Stimulated activated naive CD8-positive, alpha-beta T cell treated with anti-CD3 and anti-CD28 coated beads, Interleukin-15, Interleukin-2, amounts not matched to agents 100 U/mL and 50 U/mL, for 24 hours (primary cell): ENCODE measurements around the gene GPALPP1.
"Not testable (repeated sequence)": the region's sequence is repeated elsewhere in the genome, so short reads cannot be mapped to it uniquely, and the experiment has no call there.

Experiments used
- ATAC-seq: fragments of 150-1000 bp; cut with Tn5 transposase; one replicate; pipeline ENCODE4 v1.10.0; 2021
- DNase-seq: peaks from one replicate; pipeline ENCODE4 v3.0.0; 2021

The GPALPP1 gene, protein sequence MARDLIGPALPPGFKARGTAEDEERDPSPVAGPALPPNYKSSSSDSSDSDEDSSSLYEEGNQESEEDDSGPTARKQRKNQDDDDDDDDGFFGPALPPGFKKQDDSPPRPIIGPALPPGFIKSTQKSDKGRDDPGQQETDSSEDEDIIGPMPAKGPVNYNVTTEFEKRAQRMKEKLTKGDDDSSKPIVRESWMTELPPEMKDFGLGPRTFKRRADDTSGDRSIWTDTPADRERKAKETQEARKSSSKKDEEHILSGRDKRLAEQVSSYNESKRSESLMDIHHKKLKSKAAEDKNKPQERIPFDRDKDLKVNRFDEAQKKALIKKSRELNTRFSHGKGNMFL

DNA sequence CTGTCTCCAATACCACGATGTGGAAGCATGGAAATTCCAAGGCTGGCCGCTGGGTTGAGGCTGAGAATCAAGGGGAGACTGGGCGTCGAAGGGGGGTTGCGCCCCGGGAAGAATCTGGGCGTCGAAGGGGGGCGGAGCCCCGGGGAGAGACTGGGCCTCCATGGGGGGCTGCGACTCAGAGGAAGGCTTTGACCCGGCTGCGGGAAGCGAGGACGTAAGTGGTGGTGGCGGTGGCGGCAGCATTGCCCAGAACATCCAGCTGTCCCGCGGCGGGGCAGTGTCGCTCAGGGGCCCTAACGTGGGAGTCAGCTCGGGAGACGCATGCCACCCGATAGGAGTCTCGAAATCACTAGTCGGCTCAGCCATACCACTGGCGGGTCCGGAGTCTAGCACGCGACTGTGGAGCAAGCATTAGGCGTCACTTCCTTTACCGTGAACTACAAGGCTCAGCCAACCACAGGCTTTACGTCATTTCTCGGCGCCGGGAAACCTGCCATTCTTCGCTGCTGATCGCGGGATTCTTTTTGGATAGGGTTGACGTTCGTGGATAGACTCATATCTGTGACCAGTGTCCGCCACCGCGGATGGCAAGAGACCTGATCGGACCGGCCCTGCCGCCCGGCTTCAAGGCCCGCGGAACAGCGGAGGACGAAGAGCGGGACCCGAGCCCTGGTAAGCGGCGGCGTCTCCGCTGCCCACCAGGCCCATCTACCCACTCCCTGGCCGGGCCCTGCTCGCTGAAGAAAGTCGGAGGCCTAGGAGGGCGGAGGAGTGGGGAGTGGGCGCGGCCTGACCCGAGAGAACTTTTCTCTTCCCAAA lies at the start of gene GPALPP1, which contains the start of gene NUFIP1:
TSS of gene GPALPP1 (plus strand) at position 468 of the 819 bp plus-strand sequence. CDS start at position 585, 117 bp downstream.
TSS of gene NUFIP1 (minus strand) at position 401 of the 819 bp plus-strand sequence. CDS start at position 366, 35 bp downstream.
- DNase-seq = peak; percentile 96
- peak; percentile 100 for ATAC-seq

DNA sequence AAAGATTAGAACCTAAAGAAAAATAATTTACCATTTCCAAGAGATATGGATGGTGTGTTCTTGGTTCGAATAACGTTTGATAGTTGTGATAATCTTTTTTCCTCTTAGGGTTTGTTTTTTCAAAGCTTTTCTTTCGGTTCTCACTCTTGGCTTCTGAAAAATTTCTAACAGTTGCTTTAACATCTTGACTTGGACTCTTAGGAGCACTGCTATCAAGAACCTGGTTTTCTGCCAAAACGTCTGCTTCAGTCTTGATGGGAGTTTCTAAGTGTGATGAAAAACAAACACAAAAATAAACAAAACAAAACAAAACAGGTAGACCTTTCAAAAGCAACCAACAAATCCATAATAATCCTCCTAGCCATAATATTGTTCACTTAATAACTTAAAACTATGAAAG lies 45.9 kb upstream of the GPALPP1 start:
- not testable (repeated sequence) for DNase-seq, ATAC-seq

DNA sequence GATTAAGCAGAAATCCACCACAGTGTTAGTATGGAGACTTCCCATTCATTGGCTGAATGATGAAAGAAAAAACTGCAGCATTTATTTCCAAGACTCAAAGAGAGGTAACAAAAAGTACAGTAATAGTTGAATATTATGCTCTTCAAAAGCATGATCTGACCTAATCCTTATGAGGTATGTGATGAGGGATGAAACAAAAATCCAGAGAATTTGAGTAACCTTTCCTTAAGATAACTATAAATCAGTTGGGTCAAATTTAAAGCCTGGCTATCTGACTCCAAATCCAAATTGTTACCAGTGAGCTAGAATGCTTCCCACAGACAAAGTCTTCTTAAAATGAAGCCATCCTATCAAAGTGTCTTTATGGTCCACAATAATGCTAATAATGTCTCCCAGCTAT lies 38.2 kb upstream of the GPALPP1 start:
- ATAC-seq = no peak
- DNase-seq = no peak

DNA sequence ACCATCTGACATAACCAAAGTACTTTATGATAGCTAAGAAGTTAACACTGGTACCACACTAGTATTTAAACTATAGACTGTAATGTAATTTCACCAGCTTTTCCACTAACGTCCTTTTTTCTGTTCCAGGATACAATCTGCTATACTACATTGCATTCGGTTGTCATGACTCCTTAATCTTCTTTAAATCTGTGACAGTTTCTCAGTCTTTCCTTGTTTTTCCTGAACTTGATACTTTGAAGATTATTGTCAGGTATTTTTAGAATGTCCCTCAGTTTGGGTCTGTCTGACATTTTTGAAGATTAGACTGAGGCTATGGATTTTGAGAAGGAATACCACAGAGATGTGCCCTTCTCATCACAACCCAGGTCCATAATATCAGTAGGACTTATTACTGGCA lies 36.7 kb upstream of the GPALPP1 start:
- no peak for ATAC-seq
- DNase-seq = no peak

DNA sequence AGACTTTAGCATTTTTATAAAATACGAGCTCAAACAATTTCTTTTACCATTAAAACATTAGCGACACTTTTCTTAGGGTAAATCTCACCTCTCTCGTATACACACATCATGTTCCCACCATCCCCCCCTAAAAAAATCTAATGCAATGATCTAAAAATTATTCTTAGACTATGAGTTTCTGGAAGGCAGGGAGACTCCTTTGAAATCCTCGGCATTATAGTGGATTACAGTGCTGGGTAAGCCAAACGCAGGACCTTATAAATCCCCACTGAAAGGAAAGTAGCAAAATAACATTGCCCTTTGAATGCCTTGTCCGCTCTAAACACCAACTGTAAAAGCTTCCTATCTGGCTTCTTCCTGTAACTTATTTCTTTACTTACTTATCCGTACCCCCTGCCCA lies 35.1 kb upstream of the GPALPP1 start:
- ATAC-seq (no peak), DNase-seq (no peak)

DNA sequence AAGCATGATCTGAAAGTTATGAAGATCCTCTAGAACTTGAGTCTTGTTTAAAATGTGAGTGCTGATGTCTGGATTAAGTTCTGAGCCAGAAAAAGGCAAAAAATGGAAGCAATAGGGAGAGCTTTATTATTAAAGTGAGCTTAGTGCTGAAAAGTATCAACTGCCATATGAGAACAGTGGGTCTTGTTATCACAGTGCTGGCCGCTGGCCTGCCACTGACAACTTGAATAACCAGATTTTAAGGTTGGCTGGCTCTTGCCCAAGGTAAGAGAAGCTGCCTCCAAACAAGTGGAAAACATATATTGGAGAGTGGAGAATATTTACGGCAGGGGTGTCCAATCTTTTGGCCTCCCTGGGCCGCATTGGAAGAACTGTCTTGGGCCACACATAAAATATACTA lies 33.9 kb upstream of the GPALPP1 start:
- no peak for ATAC-seq
- DNase-seq = no peak

DNA sequence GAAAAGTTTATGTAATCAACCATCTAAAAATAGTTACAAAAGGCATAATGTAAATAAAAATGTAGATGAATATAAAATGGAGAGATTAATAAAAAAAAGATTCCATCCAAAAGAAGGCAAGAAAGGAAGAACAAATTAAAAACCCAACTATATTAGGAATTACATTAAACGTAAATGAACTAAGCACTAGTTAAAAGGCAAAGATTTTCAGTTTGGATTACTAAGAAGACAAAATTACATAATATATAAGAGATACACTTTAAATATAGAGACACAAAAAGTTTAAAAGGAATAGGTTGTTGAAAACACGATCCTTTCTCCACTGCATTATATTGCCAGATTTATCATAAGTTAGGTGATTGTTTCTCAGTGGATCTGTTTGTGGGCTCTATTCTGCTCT lies 27.3 kb upstream of the GPALPP1 start:
- no peak for DNase-seq
- ATAC-seq = no peak

DNA sequence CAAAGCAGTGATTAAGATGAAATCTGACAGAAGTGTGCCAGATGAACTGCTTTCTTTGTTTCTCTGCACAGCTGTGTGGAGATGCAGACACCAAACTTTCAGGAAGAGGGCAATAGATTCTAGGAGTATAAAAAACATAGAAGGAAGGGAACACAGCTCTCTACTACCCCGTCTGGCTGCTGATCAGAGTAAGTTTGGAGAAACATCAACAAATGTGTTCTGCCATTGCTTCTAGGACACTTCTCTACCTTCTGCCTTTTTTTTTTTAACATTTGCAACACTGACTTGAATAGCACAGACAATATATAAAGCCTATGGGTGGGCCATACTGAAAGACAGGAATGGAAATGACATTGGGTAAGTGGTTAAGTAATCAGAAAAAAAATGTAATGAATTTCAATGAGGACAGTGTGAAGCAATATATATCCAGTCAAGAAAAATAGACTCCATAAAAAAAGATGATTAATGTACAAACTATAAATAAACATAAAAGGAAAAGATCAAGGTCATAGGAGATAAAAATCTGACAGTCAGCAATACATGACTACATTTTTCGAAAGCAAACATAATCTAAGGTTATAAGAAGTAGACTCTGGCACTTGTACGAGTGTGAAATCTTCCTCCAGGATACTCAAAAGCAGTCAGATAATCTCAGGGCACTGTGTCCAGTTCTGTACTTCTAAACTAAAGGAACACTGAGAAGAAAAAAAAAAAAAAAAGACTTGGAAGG lies 21.5 kb upstream of the GPALPP1 start:
- DNase-seq (no peak), ATAC-seq (no peak)

DNA sequence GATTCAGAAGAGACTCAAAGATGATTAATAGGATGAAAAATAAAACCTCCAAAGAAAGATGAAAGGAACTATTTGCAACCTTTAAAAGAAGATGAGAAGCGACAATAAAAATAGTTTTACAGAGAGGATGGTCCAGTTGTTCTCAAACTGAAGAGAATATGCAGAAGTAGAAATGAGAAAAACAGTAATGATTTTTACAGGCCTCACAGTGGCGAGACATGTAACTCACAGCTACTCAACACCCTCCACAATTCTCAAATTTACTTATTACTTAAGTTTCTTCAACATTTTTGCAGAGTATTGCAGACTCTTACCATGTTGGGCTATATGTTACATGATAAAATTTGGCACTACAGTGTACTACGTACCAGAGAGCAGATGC lies 20.9 kb upstream of the GPALPP1 start:
- DNase-seq (no peak), ATAC-seq (no peak)

DNA sequence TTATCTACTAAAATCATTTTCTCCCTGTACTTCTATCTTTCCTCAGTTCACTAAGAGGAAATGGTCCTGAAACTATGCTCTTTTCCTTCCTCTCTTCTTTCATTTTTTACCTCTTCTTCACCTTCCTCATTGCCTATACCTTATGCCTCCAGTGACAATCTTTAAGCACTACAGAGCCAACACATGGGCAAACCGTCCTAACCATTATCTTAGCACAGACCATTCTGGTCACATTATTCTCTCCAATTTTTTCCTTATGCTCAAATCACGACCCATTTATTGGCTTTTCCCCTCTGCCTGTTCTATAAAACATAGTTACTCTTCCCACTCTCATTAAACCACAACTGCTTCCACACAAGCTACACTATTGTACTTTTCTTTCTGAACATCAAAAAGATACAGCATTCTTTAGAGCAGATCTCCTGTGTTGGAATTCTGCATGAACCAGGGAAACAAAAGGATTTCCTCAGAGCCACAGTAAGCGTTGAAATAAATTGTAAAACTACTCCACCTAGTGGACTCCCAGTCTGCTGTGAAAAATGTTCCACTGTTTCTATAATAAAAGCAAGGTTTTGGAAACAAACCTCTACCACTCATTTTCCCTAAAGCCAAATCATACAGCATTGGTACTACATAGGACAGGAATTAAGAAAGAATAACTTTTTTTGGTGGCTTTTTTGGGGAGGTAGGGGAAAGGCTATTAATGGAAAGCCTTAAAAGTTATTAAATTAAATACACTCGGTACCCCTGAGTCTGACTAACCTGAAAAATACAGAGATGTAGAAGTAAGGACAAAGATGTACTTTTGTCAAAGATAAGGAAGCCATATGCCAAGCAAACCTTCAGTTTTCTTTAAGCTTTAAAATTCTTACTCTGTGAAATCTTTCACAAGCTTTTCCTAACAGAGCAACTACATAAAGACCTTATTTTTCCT lies 19.5 kb upstream of the GPALPP1 start:
- DNase-seq (no peak), ATAC-seq (no peak)

DNA sequence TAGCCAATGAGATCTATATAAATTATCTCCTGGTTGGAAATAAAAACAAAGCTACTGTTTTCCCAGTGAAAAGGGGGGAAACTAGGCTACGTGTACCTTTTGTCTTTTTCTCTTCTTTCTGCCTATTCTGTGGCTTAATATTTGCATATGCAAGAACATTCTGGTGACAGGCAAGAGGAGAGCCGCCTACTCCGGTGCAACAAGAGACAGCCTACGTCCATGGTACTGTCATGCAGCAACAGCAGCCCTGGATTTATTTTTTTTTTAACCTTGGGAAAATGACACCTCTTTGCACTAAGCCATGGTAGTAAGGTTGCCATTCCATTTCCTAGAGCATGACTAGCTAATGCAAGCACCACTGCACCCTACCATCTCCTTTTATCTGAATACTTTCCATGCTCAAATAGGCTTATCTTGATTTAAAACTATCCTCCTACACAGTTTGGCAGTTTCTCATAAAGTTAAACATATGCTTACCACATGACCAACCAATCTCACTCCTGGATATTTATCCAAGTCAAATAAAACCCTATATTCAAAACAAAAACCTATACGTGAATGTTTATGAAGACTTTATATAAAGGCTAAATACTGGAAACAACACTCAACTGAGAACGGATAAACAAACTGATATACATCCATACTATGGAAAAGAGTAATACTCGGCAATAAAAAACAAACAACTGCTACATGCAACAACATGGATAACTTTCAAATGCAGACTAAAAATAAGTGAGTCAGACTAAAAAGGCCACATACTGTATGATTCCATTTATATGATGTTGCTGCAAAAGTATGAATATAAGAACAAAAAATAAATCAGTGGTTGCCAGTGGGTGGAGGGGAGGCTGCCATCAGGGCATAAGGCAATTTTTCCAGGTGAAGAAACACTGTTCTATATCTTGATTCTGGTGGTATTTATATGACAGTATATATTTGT lies 17.4 kb upstream of the GPALPP1 start:
- no peak for ATAC-seq
- DNase-seq = no peak

DNA sequence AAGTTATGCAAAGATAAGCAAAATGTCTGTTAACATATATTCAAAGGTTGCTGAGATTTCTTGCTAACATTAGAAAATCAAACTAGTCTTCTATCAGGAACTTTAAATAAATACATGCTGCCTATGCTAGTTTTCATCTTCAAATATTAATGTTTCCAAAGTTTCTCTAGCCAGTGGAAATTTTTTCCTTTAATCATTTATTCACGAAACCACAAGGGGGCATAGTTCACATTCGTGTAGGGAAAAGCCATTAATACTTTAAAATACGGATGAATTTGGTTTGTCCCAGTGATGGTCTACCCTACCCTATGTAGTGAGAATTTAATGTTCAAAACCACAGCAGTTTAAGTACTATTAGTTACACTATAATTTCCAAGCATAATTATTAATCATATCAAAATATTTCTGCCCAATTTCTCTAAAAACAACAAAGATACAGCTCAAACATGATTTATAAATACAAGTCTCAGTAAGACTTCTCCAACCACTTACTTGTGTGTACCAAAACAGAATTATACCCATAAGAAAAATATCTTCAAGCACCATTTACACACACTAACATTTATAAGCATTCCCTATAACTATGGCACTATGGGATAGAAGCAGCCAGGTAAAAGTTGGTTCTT lies 16.3 kb upstream of the GPALPP1 start:
- no peak for ATAC-seq
- no peak for DNase-seq

DNA sequence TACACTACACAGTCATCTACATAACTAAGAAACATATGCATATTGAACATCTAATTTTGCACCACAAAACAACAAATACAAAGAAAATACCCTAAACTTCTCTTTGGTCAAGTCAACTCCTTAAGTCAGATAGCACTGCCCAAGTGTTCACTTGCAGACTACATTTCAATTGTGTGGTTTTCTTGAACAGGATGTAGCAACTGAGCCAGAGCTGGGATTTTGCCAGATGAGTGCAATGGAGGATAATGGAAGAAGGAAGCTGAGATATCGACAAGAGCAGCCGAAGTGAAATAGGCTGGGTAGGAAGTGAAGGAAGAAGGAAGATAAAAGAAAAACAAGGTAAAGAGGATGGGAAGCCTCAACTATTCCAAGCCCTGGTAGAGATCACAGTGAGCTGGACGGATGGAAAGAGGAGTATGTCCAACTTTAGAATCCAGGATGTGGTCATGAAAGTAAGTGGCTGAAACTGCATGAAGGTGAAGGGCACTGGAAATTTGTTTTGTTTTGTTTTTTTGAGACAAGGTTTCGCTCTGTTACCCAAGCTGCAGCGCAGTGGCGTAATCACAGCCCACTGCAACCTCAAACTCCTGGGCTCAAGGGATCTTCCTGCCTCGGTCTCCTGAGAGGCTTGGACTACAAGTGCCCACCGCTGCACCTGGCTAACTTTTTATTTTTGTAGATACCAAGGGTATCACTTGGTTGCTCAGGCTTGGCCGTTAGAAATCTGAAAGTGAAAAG lies 15.1 kb upstream of the GPALPP1 start:
- DNase-seq (no peak), ATAC-seq (no peak)

DNA sequence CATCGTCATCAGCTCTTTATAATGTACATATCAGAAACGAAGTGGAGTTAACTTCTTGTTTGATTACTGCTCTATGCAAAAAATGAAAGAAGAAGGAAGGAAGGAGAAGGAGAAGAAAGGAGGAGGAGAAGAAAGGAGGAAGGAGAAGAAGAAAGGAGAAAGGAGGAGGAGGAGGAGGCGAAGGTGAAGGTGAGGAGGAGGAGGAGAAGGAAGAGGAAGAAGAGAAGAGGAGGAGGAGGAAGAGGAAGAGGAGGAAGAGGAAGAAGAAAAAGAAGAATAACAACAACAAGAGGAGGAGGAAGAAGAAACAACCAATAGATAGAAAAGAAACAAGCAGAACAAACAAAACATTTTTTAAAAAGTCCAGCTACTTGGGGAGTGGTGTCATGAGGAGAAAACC lies 13.1 kb upstream of the GPALPP1 start:
- no peak for ATAC-seq
- no peak for DNase-seq

DNA sequence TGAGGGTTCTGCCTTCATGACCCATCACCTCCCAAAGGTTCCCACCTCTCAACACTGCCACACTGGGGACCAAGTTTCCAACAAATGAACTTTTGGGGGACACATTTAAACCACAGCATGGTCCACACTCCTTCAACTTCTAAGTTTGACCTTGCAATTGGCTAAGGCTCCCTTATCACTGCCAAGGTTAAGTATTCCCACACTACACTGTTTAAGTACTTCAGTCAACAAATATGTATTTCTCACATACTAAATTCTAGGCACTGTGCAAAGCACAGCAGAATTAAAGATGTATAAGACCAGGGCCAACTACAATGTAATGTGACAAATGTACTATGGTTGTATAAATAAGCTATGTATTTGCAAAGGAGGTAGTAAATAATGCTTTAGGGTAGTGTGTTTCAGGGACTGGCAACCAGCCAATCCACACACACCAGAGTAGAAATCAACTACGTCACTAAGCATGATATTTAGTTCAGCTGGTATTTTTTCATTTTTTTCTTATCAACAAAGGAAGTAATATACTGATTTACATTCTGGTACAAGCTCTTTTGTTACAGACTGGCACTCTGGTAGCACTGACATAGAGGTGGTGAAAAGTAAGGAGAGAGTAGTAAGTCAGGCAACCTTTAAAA lies 12.3 kb upstream of the GPALPP1 start:
- DNase-seq = no peak
- no peak for ATAC-seq

DNA sequence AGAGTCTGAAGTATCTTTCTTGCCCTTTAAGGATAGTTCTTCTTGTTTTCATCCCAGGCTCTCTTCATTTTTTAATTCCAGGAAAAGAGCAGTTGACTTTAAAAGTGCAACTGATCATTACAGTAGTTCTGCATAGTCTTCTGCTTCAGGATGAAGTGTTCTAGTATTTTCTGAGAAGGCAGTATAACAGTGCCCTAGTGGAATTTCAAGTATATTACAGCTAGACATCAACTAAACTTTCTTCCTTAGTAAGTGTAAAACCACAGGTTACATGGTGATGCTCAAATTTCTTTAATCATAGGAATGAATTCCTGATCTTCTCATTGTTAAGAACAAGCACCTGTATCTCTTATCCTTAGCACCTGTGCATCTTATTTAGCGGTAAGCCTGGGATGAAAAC lies 11.0 kb upstream of the GPALPP1 start:
- no peak for DNase-seq
- no peak for ATAC-seq

DNA sequence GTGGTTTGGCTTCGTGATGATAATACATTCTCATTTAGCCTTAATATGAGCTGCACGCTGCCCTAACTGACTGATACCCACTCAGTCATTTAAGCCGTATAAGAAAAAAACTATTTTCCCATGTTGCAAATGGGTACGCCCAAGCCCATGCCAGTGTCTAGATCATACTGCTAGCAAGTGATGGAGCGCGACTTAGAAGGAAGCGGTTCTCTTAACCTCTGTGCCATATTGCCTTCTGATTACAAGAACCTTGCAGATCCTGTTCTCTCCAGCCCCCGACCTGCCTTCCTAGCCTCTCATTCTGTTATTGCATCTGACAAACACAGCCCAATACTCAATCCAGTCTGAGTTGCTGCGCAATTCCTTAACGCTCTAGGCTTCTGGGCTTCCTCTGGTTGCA lies 603 bp downstream of the GPALPP1 start:
- peak; percentile 13 for DNase-seq
- ATAC-seq = no peak

DNA sequence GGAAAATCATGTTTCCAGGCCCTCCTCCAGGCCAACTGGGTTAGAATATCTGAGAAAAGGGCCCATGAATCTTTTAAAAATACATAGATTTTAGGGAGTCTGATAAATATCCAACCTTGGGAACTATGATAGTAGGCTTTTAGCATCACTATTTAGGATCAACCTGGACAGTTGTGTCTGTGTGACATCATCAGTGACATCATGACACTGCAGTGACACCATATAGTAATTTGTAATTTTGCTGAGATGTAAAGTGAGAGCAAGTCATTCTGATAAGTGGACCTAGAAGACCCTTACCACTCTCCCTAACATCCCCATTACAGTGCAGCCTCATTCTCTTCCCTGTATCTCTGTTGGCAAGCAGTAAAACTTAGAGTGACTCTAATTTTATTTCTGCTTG lies 14.1 kb downstream of the GPALPP1 start:
- no peak for ATAC-seq
- no peak for DNase-seq

DNA sequence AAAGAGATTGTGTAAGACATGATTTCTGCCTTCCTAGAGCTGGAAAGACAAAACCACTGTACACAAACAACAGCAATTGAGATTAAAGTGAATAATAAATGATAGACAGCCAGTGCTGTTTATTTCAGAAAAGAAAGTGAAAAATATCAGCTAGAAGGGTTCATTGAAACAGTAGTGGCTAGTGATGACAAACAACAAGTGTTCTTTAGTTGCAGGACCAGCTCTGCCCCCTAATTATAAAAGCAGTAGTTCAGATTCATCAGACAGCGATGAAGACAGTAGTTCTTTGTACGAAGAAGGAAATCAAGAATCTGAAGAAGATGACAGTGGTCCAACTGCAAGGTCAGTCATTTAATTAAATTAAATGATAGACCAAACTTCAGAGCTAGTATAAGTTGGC lies 14.8 kb downstream of the GPALPP1 start:
- DNase-seq = no peak
- no peak for ATAC-seq
